ENCODE data around the gene RNF145.

- TF ChIP-seq CTCF (IDR thresholded peaks at IDR 0.05) (no peak), POLR2A (IDR thresholded peaks at IDR 0.05) (no peak), POLR2AphosphoS5 (IDR thresholded peaks at IDR 0.05) (no peak)
Measured at GRCh38 chr5:159257629-159258283, 48.4 kb upstream of the RNF145 start.
